ACHN (cell line): ENCODE measurements around the gene MICALL1.
"Not testable (repeated sequence)": the region's sequence is repeated elsewhere in the genome, so short reads cannot be mapped to it uniquely, and the experiment has no call there.

Experiments used
- DNase-seq: peaks from one replicate; pipeline ENCODE4 v3.0.0-alpha.2; 2015
- in situ Hi-C: cut with HindIII; loops from 2 replicates; pipeline ENCODE4 v1.10.0; 2017; ENCODE audit warnings: low sequenced_read_pairs, low pct_ligation_motif_present, low pct_unique_long_range_greater_than_20kb

MICALL1 gene

DNA sequence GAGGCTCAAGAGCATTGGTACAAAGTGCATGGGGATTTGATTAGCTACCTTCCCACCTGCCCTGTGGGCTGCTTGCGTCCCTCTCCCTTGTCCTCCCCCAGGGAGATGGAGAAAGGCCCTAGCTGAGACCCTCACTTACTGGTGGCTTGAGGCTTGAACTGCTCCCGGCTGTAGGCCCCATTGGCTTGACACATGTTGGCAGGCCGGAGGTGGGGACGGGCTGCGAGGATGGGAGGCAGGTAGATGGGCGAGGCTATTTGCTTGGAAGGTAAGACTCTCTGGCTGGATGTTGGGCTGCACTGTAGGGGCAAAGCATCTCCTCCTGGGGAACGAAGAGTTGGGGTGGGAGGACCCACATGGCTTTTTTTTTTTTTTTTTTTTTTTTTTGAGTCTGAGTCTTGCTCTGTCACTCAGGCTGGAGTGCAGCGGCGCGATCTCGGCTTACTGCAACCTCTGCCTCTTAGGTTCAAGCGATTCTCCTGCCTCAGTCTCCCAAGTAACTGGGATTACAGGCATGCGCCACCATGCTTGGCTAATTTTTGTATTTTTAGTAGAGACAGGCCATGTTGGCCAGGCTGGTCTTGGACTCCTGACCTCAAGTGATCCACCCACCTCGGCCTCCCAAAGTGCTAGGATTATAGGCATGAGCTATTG lies 41.2 kb downstream of the MICALL1 start:
- DNase-seq, in situ Hi-C loops: not testable (repeated sequence)

DNA sequence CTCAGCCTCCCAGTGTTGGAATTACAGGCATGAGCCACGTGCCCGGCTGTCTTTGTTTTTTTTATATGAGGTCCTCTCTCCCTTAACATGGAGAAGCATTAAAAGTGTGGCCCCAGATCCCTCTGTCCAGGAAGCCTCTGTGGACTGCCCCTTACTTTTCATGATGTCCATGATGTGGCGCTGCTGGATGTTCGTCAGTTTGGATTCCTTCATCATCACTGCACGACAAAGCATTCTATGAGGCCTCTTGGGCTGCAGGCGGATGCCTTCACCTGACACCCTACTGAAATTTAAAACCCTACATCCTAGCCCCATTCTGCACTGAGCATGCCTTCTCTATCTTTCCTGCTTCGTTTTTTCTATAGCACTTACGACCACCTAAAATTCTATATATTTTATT lies 45.2 kb downstream of the MICALL1 start:
- DNase-seq = no peak
- in situ Hi-C loops = no loop called here

DNA sequence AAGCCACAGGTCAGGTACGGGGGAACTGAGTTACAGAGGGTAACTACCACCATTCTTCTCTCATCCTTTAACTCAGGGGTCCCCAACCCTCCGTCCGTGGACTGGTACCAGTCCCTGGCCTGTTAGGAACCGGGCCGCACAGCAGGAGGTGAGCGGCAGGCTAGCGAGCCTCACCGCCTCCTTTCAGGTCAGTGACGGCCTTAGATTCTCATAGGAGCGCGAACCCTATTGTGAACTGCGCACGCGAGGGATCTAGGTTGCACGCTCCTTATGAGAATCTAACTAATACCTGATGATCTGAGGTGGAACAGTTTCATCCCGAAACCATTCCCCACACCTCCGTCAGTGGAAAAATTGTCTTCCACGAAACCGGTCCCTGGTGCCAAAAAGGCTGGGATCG lies 46.5 kb downstream of the MICALL1 start:
- in situ Hi-C loops, DNase-seq: not testable (repeated sequence)

DNA sequence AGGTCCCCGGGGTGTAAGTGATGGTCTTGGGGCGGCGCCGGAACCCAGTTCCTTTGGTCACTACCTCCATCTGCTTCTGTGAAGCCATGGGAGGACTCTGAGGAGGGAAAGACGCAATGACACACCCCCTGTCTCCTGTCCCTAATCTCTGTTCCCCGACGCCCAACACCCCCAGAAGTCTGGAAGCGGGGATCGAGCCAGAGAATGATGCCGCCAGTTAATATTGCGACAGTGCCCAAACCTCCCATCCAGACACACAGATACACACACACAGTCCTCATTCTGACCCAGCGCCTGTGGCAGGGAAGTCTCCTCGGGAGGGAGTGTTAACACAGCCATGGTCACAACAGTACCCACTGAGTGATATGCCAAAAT lies 47.0 kb downstream of the MICALL1 start:
- no peak for DNase-seq

DNA sequence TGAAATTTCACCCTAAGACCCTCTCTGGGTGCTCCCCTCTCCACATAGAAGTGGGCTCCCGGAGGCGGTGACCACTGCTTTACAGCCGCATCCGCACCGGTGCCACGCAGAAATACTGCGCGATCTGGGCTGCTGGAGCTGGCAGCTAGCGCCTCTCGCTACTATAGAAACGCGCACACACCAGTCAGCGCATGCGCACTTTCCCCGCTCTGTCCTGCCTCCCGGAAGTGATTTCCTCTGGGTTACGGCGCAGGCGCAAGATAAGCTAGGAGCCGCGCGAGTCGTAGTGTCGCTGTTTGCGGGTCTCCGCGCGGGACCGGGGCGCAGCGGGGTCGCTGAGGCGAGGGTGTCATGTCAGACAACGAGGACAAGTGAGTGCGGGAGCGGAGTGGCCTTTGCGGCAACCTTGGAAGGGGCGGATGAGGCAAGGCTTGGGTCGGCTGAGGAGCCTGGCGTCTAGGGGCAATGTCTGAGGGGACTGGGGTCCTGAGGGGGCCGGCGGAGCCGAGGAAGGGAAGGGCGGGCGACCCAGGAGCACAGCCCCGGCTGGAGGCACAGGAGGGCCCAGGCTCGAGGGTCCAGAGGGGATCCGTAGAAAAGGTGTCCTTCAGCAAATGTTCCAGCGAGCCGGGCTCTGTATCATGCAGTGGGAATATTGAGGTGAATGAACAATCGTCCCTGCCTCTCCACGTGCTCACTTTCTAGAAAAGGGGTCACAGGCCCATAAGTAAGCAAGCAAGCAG lies 47.5 kb downstream of the MICALL1 start, which contains the start of the genes C22orf23 and POLR2F:
C22orf23 (minus strand) TSS at position 165 of the 743 bp plus-strand sequence. CDS start 452 bp downstream, outside the sequence.
POLR2F (plus strand) TSS at position 263 of the 743 bp plus-strand sequence; CDS start at position 352, 89 bp downstream.
- in situ Hi-C loops = no loop called here
- peak; percentile 94 for DNase-seq

More for the DNA sequence above, 47.0 kb downstream of the MICALL1 start:
- in situ Hi-C loops = no loop called here

DNA sequence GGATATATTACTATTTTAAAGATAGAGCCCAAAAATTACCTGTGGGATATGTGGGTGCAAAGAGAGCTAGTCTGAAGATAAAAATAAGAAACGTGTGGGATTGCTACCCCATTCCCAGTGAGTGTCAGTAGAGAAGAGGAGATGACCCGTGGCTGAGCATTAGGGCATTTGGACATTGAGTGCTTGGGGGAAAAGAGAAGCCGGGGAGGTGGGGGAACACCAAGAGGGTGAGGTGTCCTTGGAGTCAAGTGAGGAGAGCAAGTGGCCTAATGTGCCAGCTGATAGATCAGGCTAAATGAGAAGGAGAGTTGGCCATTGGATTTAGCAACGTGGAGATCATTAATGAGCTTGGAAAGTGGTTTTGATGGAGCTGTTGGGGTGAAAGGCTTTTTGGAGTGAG lies 48.6 kb downstream of the MICALL1 start:
- DNase-seq = no peak
- in situ Hi-C loops = no loop called here

DNA sequence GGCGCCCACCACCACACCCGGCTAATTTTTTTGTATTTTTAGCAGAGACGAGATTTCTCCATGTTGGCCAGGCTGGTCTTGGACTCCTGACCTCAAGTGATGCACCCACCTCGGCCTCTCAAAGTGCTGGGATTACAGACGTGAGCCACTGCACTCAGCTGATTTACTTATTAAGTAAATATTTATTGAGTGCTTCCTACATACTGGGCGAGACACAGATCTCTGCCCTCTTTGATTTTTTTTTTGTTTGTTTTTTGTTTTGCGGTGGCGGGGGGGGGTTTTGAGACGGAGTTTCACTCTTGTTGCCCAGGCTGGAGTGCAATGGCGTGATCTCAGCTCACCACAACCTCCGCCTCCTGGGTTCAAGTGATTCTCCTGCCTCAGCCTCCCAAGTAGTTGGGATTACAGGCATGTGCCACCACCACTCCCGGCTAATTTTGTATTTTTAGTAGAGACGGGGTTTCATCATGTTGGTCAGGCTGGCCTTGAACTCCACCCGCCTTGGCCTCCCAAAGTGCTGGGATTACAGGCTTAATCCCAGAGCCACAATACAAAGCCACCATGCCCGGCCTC lies 49.8 kb downstream of the MICALL1 start:
- DNase-seq, in situ Hi-C loops: not testable (repeated sequence)

DNA sequence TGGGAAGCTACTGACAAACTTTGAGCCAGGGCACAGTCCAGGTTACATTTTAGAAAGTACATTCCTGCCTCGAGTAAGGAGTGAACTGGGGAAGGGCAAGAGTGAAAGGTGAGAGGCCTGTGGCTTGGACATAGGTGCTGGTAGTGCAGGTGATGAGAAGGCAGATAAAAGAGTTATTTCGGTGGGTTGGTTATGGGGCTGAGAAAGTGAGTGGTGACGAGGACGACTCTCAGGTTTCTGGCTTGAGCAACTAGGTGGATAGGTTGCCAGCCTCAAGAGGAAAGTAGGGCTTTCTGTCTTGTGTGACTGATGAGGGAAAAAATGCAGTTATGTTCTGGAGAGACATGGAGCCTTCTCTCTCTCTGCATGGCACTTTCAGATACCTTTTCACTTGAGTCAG lies 51.1 kb downstream of the MICALL1 start:
- in situ Hi-C loops = no loop called here
- DNase-seq = no peak

DNA sequence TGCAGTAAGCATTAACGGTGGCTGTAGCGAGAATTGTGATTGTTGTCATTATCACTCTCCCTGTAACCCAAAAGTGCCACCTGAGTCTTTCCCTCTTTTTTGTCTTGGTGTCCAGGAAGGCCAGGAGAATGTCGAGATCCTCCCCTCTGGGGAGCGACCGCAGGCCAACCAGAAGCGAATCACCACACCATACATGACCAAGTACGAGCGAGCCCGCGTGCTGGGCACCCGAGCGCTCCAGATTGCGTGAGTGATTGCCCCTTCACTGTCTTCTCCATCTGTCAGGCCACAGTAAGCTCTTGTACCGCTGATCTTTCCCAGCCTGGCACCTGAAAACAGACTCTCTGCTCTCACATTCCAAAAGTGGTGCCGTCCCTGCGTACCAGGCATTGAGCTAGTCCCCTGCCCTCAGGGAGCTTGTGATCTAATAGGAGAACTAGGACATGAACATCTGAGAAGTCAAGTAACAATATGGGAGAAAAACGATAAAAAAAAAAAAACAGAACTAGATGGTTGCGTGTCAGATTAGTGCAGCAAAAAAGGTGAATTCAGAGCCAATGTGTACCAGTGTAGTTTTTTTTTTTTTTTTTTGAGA lies 53.2 kb downstream of the MICALL1 start:
- no peak for DNase-seq
- in situ Hi-C loops = no loop called here

DNA sequence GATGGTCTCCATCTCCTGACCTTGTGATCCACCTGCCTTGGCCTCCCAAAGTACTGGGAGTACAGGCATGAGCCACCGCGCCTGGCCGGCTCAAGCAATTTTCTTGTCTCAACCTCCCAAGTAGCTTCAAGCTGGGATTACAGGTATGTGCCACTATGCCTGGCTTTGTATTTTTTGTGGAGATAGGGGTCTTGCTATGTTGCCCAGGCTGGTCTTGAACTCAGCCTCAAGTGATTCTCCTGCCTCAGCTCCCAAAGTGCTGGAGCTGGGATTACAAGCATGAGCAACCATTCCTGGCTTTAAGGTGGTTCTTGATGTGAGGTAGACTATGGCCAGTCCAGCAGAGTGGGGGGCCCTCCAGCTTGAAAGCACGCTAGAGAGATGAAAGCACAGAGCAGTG lies 55.0 kb downstream of the MICALL1 start:
- in situ Hi-C loops = no loop called here
- DNase-seq = no peak

DNA sequence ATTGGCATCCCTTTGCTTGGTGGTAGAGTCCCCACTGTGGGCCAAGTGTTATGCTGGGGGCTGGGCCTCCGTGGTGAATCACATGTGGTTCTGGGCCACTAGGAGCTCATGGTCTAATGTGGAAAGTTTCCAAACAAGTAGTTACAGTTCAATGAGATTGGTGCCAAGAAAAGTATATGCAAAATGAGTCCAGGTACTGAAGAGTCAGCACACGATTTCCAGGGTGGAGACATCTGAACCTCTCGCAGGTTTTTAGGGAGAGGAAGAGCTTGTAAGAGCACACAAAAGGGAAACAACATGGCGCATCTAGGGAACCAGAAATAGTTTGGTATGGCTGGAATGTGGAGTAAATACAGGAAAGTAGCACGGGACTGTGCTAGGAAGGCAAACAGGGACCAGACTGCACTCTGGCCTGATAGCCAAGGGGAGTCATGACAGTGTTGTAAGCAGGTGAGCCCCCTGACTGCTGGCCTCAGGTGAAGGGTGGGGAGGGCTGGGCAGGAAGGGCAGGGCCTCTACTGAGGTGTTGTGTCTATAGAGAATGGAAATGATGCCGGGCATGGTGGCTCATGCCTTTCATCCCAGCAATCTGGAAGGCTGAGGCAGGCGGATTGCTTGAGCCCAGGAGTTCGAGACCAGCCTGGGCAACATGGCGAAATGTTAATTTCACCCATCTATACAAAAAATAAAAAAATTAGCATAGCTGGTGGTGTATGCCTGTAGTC lies 60.0 kb downstream of the MICALL1 start:
- no peak for DNase-seq
- in situ Hi-C loops = no loop called here

DNA sequence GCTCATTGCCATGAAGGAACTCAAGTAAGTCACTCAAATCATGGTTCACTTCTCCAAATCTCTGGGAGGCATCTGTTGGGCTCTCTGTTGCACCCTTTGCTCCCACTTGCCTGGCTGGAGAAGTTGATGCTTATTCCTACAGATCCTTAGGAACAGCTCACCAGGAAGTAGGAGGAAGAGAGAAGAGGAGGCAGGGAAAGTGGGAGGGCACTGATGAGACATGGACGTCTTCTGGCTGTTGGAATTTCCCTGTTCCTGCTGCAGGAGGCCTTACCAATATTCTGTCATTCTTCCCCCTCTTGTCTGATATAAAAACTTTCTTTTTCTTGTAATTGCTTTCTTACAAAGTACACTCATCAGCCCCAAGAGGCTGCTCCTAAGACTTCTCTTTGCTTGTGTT lies 61.0 kb downstream of the MICALL1 start:
- in situ Hi-C loops = no loop called here
- DNase-seq = no peak

DNA sequence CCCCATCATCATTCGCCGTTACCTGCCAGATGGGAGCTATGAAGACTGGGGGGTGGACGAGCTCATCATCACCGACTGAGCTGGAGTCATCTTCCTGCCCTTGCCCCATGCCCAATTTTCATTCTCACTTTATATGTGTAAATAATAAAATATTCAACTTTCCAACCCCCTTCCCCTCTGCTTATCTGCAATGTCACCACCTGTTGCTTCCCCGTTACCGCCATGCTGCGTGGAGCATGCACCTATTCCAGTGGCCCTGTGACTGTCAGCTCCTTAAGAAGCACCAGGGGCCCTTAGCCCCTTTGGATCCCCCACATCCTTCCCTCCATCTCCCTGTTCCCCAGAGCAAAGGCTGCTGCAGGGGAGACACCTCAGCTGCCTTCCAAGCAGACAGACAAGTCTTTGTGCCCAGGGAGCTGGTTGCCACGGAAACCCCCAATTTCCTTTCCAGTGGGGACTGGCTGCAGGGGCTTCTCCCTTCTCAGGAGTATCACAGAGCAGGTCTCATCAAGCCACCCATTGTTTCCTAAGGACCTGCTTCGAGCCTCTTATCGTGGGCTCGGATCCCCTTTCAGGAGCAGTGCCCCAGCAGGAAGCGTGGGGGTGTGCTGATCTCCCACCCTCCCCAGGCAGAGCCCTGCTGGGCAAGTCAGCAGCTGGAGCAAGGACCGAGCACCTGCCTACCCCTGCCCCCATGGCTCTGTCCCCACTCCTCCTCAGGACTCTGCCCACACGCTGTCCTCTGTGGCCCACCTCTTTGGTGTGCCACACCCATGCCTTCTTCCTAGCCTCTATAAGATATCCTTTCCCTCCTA lies 61.7 kb downstream of the MICALL1 start:
- no peak for DNase-seq
- in situ Hi-C loops = no loop called here

DNA sequence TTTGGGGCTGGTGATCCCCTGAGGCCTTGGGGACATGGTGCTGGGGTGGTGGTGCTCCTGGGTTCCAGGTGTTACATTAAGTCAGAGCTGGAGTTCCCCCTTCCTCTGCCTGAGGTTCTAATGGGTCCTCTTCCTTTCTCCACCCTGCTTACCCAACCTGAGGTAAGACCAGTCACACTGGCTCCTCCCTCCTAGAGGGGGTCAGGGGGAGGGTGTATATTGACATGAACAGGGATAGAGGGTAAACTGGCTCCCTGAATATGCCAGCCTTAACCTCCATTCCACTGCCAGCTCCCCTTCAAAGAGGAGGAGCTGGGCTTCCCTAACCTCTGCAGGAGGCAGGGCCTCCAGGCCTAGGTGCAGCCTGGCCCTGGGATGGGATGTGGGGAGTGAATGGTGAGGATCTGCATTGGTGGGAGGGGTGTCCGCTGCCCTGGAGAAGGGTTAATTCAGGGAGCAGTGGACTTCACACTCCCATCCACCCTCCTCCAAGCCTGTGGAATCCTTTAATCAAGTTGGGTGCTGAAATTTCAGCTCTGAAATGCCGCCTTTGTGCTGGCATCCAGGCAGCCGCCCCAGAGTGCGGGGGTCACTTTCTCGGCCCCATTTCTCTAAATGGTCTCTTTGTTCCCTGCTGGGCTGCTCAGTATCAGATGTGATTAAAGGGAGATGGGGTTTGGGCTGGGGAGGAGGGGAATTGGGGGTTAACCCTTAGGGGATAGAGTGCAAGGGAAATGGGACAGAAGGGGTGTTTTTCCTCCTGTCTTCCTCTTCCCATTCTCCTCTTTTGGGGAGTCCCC lies 62.6 kb downstream of the MICALL1 start:
- DNase-seq = no peak
- in situ Hi-C loops = no loop called here

DNA sequence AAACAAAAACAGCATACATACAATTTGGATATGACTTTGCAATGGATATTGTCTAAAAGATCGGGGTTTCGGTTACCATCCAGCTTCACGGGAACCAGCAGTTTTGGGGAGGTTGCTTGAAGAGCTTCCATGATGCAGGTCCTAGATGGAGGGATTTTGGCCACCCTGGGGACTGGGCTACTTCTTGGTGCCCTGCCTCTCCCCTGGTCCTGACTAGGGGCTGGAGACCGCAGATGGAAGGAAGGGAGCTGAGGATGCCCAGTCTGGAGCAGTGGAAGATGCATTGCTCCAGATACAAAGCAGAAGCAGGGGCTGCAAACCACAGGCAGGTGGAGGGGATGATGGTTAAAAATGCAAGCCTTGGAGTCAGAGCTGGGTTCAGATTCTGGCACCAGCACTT lies 64.8 kb downstream of the MICALL1 start:
- no peak for DNase-seq
- in situ Hi-C loops = no loop called here

DNA sequence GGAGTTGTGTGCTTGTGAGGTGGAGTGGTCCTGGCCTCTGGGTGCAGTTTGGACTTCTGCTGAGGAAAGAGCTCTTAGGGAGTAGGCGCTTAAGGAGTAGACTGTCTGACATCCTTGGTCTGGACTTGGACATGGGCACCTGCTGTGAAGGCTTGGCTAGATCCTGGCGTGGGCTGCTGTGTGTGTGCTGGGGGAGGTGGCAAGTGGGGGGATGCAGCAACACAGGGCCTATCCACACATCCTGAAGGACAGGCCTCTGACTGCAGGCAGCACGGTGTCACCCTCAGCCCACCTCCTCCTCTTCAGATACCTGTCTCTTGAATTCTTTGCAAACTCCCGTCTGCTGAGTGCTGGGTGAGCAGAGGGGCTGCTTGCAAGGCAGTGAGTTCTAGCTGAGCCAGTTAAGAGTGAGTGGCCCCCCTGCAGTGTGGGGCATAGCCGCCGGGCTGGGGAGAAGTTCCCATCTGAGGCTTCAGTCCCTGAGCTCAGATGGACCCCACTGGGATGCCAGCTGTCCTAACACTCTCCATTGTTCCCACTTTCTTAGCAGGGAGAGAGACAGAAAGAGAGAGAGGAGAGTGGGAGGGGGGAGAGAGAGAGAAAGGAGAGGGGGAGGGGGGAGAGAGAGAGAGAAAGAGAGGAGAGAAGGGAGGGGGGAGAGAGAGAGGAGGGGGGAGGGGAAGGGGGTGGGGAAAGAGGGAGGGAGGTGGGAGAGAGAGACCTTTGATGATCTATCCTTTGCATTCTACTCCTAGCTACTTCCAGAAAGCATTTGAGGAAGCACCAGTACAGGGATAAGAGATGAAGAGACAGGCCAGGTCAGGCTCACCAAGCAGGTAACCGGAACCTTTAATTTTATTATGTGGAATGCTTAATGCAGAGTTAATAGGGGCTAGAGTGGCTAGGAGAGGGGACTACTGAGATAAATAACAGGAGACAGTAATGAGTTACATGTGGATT lies 65.7 kb downstream of the MICALL1 start:
- in situ Hi-C loops = no loop called here
- no peak for DNase-seq
